GM21367 (cell line): Measurements from ENCODE around the gene HNRNPC.
"Not testable (repeated sequence)": the region's sequence is repeated elsewhere in the genome, so short reads cannot be mapped to it uniquely, and the experiment has no call there.

Experiments used
- ATAC-seq: cut with Tn5 transposase; IDR thresholded peaks from one replicate; pipeline ENCODE4 v1.9.1; 2021; ENCODE audit not compliant: unreplicated experiment

The HNRNPC gene

GRCh38 chr14:21272661-21273060, 3.4 kb upstream of the HNRNPC start:
- ATAC-seq = not testable (repeated sequence)

DNA sequence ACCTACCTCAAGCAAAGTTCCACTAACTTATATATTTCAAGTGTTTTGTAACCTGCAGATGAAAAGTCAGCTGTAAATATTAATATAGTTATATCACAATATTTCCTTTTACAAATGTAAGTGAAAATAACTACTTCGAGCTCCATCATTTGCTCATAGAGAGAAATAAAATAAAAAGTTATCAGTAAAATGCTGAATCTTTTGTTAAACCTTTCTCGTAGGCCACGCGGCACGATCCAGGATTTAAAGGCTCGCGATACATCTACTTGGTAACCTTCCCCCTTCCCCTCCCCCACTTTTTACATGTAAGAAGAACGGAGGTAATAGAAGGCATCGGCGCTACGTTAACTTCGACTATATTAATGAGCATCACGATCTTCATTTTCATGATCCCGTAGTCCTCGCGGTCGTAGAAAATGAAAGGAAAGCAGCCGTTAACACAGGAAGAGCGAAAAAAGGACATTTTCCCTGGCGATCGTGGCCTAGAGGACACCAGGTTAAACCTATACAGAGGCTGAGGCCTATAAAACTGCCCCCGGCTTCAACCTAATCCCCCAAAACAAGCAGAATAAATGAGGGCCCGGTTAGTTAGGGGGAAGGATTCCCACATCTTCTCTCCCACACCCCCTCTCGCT, 508 bp downstream of the HNRNPC start:
- no peak for ATAC-seq

DNA sequence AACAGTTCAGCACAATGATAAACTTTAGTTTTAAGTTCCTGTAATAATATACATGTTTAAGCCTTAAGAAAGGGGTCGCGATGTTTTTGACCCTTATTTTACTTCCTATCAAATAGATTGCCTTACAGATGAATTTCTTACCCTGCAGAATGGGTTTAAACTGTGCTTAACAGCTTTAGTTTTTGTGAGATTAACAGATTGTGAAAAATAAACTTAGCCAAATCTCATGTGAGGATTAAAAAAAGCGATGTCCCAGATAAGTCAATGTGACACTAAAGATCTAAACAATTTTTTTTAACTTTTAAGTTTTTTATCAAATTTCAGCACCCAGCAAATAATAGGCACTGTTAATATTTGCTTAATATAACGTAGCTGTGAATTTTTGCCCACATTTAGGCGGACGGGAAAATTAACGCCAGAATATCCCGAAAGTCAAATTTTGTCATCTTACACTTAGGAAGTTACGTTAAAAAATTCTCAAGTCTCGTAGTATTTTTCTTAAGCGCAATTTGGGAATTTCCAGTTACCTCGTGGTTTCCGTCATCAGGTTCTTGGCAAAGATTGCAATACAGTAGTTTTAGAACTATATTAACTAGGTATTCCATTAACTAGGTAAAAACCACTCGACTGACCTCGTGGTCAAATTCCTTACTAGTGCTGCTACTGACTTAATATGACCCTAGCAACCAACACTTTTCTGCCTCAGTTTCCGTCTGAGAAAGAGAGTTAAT, 1.2 kb downstream of the HNRNPC start:
- no peak for ATAC-seq

DNA sequence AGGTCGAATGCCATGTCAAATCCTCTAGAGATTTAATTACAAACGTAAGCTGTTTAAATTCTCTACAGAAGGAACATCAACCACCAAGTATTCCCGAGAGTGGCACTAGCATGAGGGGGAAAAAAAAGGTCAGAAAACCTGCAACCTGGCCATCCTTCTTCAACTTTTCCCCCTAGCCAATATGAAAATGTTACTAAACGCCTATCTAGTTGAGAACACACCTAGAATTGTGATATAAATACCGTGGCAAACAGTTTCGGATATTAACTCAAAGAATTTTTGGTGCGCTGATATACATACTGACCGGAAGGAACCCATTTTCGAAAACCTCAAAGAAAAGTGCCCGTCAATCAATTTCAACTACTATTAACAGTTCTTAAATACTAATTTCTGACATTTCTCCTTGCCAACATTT, 1.8 kb downstream of the HNRNPC start:
- no peak for ATAC-seq

DNA sequence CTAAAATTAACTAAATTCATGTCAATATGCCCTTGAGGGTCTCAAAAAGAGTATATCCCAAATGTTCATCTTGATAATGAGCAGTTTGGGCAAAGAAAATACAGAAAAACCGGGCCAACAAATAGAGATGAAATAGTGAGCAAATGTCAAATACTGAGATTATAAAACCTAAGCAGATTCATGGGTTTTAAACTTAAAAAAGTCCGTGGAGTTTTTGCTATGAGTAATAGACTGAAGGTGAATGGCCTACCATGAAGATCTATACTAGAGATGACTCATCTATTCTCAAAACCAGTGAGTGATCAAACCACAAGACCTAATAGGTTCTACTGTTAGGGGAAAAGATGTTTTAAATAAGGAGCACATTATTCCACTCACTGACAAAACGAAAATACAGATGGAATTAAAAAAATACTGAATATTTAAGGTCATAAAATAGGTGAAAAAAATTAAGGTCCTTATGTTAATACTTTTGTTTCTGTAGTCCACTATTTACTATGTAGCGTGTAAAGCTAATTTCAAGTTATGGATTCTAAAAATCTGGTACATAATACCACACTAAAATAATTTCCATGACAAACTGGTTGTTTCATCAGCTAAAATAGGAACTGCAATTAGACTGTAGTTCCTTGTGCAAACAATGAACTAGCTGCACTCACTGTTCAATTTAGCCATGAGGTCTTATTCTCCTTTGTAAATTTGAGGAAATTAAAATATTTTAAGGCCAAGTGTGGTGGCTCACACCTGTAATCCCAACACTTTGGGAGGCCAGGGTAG, 5.0 kb downstream of the HNRNPC start:
- peak; percentile 58 for ATAC-seq

GRCh38 chr14:21263284-21264024, 5.8 kb downstream of the HNRNPC start:
- ATAC-seq = no peak

DNA sequence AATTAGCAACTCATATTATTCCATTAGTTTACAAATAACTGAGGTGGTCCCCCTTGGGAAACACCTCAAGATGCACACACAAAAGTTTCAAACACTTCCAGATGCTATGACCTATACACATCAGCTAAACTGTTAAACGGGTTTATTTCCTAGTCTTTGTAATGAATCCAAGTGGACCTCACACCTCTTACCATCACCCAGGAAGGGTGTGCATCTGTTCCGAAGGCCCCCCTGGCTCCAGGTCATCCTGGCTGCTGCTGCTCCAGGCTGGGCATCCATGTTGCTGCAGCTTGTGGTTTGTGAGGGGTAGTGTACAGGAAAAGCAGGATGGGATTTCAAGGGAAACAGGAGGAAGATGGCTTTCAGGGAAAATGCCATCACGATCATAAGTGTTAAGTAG, 6.8 kb downstream of the HNRNPC start:
- no peak for ATAC-seq

DNA sequence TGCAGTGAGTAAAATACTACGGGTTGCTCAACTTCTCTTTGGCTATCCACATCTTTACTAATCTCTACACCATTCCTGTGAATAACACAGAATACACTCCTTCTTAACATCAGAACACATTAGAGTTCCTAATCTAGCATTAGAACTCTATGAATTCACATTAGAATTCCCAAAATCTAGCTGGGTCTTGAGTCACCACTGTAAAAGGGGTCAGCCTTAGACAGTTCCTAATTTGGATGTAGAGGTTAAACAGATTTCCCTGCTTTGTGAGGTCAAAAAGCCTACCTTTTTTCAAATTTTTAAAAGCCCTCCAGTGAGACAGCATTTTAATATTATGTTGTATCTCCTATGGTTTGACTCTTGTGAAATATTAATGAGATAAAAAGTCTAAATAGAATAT, 7.4 kb downstream of the HNRNPC start:
- no peak for ATAC-seq

DNA sequence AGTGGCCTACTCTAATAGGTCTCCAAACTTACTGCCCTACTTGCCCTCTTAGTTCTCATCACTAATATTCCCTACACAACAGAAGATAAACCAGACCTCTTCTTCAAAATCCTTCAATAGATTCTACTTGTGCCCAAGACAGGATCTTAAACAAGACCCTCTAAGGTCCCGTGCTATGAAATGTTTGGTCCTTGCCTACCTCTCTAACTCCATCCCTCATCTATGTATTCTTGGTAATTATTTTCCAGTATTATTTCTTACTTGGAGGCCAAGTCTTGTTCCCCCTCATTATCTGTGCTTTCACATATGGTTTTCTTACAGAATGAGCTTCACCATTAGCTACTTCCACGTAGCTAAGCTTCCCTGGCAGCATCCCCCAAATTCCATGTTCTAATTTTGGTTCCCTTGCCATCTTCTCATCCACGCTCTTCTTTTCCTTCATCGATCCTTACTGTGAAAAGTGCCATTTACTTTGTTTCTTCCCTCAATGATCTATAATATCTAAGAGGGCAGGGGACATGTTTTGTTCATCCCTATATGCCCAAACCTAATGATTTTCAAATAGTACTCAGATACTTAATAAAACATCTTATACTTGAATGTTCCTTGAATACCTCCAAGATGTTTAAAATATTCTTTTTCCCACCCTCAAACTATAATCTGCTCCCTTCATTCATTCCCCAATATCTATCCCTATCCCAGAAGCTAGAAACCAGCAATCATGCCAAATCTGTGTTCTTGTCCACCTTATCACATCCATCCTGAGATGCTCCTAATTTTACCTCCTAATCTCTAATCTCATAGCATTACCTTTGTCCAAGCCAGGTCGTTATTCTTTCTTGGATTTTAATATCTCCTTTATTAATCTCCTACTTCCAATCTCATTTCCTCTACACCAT, 10.1 kb downstream of the HNRNPC start:
- ATAC-seq = no peak

DNA sequence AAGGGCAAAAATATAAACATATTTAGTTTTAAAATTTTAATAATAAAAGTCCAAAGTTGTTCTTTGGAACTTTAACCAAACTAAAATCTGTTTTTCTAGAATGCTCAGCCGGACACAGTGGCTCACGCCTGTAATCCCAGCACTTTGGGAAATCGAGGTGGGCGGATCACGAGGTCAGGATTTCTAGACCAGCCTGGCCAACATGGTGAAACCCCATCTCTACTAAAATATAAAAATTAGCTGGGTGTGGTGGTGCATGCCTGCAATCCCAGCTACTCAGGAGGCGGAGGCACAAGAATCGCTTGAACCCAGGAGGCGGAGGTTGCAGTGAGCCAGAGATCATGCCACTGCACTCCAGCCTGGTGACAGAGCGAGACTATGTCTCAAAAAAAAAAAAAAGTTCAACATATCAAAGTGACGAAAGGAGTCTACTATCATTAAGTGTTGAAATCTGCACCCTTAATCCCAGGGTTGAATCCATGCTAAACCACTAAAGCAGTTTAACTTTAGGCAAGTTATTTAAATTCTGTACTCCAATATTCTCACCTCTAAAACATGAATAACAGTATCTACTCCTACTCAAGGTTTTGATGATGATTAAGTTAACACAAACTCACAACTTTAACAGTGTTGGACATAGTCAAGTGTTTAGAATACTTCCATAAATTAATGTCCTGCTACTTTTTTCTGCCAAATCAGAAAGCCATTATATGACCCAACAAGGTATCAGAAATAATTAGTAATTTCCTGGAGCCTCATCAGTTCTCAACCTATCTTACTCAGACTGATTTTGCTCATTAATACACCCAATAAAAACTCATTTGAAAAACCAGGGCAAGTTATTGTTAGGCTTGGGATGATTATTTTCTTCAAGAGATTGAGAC, 11.0 kb downstream of the HNRNPC start:
- ATAC-seq = no peak

DNA sequence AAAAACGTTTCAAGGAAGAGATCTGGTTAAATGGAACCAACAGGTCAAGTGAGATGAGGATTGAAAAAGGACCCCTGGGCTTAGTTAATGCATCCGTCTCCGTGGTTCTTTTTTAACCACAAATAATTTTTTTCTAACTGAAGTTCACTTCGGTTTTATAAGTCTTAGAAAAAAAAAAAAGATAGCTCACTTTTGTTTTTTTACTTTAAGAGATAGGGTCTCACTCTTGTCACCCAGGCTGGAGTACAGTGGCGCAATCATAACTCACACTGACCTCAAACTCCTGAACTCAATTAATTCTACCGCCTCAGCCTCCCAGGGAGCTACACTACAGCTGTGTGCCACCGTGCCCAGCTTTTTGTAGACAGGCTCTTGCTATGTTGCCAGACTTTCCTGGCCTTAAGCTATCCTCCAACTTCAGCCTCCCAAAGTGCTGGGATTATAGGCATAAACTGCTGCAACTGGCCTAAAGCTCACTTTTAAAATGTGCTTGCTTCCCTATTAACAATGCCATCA, 11.8 kb downstream of the HNRNPC start:
- ATAC-seq = no peak

DNA sequence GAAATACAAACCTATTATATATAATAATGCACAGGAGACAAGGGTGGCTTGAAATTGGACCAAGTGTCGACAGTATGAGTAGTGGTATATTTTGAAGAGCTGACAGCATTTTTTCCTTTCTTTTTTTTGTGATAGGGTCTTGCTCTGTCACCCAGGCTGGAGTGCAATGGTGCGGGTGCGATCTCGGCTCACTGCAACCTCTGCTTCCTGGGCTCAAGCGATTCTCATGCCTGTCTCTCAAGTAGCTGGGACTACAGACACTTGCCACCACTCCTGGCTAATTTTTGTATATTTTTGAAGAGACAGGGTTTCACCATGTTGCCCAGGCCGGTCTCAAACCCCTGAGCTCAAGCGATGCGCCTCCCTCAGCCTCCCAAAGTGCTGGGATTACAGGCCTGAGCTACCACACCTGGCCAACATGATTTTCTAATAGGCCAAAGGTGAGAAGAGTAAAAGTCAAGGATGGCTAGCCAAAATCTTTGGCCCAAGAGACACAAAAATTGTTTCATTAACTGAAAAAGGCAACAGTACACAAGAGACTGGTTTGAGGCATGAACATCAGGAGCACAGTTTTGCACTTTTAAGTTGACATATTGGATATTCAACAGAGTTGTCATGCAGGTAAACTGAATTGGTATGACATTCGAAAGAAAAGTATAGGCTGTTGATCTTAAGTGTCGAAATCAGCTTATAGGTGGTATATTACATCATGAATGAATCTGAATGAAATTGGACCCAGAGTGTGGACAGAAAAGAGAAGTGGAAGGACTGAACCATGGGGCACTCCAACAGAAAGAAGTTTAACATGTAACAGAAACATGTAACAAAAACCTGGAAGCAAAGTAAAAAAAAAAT, 12.5 kb downstream of the HNRNPC start:
- no peak for ATAC-seq

DNA sequence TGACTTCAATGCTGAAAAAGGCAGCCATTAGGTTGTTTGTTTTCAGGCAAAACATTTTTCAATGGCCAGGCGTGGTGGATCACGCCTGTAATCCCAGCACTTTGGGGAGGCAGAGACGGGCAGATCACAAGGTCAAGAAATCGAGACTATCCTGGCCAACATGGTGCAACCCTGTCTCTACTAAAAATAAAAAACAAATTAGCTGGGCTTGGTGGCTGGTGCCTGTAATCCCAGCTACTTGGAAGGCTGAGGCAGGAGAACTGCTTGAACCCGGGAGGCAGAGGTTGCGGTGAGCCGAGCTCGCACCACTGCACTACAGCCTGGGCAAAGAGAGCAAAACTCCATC, 13.2 kb downstream of the HNRNPC start:
- ATAC-seq = not testable (repeated sequence)

- ATAC-seq = no peak
Observed at GRCh38 chr14:21255385-21256101, 13.7 kb downstream of the HNRNPC start.

GRCh38 chr14:21252149-21252548, 17.1 kb downstream of the HNRNPC start:
- no peak for ATAC-seq

DNA sequence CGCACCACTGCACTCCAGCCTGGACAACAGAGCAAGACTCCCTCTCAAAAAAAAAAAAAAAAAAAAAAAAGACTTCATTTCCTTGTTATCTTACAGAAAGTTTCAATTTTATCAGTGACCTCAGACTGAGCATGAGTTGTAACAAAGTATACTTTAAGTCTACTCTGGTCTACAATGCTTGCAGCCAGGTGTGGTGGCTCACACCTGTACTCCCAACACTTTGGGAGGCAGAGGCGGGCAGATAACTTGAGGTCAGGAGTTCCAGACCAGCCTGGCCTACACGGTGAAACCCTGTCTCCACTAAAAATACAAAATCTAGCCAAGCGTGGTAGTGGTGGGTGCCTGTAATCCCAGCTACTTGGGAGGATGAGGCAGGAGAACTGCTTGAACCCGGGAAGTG, 18.0 kb downstream of the HNRNPC start:
- ATAC-seq = no peak

DNA sequence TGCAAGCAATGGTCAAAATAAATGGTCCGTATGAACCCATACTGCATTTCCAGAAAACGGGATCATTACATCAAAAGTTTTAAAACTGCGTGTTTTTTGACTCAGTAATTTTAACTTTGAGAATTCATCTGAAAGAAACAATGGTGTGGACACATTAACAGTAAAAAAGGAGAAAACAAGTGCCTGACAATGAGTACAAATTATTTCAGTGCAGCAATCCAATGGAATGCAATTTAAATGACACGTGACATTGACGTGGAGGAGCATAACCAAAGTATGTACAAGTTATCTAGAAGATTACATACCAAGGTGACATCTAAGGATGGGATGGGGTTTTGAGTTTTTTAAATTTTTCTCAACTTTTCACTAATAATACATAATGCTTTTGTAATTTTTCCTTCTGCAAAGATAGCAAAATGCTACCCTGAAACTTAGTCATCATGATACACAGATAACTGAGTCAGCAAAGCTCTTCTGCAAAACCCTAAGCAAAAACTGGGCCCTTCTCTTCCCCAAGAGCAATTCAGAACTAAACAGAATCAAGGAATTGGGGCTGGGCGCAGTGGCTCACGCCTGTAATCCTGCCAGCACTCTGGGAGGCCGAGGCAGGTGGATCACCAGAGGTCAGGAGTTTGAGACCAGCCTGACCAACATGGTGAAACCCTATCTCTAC, 20.4 kb downstream of the HNRNPC start:
- no peak for ATAC-seq
